Astrocyte (in vitro differentiated cells and primary cell): ENCODE data around the gene AK5.

Experiments used
- CTCF ChIP-seq: IDR thresholded peaks from 2 replicates; pipeline ENCODE4 v1.5.1; 2011; ENCODE audit warnings: low read depth, mild to moderate bottlenecking, inconsistent platforms, low read length, moderate library complexity; ENCODE audit not compliant: insufficient read depth
- EZH2 ChIP-seq: IDR thresholded peaks from 2 replicates; pipeline ENCODE4 v1.6.1; 2012; ENCODE audit warnings: mild to moderate bottlenecking, low read length, inconsistent platforms; ENCODE audit not compliant: insufficient read depth

GRCh38 chr1:77543822-77544448, 262.1 kb downstream of the AK5 start:
- TF ChIP-seq CTCF (no peak), EZH2 (no peak)
